GM20000 (cell line): ENCODE data around the gene NOX4.
"Not testable (repeated sequence)": the region's sequence is repeated elsewhere in the genome, so short reads cannot be mapped to it uniquely, and the experiment has no call there.

Experiments
- DNase-seq: peaks from one replicate; pipeline ENCODE4 v3.0.0; 2012; ENCODE audit warnings: low spot score
- CTCF ChIP-seq: IDR thresholded peaks from 2 replicates; pipeline ENCODE4 v1.5.1; 2012; ENCODE audit warnings: mild to moderate bottlenecking, control low read depth; ENCODE audit errors: extremely low read depth, missing control alignments

NOX4 gene

GRCh38 chr11:89355646-89356045 lies 135.5 kb downstream of the NOX4 start:
- no peak for TF ChIP-seq CTCF
- DNase-seq, result no peak

GRCh38 chr11:89354513-89354912 lies 136.7 kb downstream of the NOX4 start:
- not testable (repeated sequence) for DNase-seq

- no peak for TF ChIP-seq CTCF
- DNase-seq, result no peak
Measured at GRCh38 chr11:89347071-89347470, 144.1 kb downstream of the NOX4 start.

- no peak for TF ChIP-seq CTCF
- DNase-seq, result no peak
Measured at GRCh38 chr11:89346601-89347000, 144.6 kb downstream of the NOX4 start.

GRCh38 chr11:89342880-89343572 lies 148.1 kb downstream of the NOX4 start:
- DNase-seq, result not testable (repeated sequence)

GRCh38 chr11:89340450-89340849 lies 150.7 kb downstream of the NOX4 start:
- DNase-seq, result not testable (repeated sequence)

GRCh38 chr11:89338073-89338472 lies 153.1 kb downstream of the NOX4 start:
- DNase-seq, result not testable (repeated sequence)

GRCh38 chr11:89337100-89337650 lies 154.0 kb downstream of the NOX4 start:
- DNase-seq, result not testable (repeated sequence)

- not testable (repeated sequence) for DNase-seq
Measured at GRCh38 chr11:89333704-89334103, 157.5 kb downstream of the NOX4 start.

GRCh38 chr11:89331940-89332339 lies 159.2 kb downstream of the NOX4 start:
- not testable (repeated sequence) for DNase-seq

- no peak for DNase-seq
- no peak for TF ChIP-seq CTCF
Measured at GRCh38 chr11:89327885-89328284, 163.3 kb downstream of the NOX4 start.
